Upper lobe of right lung (tissue), 1 donor: ENCODE measurements around the gene SEC14L3. TPM values are rescaled to one million over a fixed set of nuclear protein-coding genes. Genes with fewer than 3 reads are reported as not detected.

Experiments used
- ATAC-seq: fragments of 200-7000 bp; cut with Tn5 transposase; one replicate; pipeline ENCODE4 v1.9.1; 2020; ENCODE audit warnings: mild to moderate bottlenecking, moderate library complexity
- DNase-seq: peaks from one replicate; pipeline ENCODE4 v3.0.0-alpha.2; 2020
- H3K27ac ChIP-seq: fragments of 200-600 bp; one replicate; pipeline ENCODE4 v1.8.0; 2022
- H3K27me3 ChIP-seq: fragments of 200-600 bp; one replicate; pipeline ENCODE4 v1.8.0; 2022; ENCODE audit warnings: mild to moderate bottlenecking
- H3K36me3 ChIP-seq: fragments of 200-600 bp; one replicate; pipeline ENCODE4 v1.8.0; 2022
- H3K4me1 ChIP-seq: fragments of 200-600 bp; one replicate; pipeline ENCODE4 v1.8.0; 2022
- H3K4me3 ChIP-seq: fragments of 200-600 bp; one replicate; pipeline ENCODE4 v1.8.0; 2022; ENCODE audit warnings: mild to moderate bottlenecking
- H3K9me3 ChIP-seq: fragments of 200-600 bp; one replicate; pipeline ENCODE4 v1.8.0; 2022
- CTCF ChIP-seq: fragments of 200-600 bp; IDR thresholded peaks from one replicate; pipeline ENCODE4 v1.8.0; 2022; ENCODE audit warnings: antibody characterized with exemption
- intact Hi-C: fragments of 100-400 bp; cut with DNase I; formaldehyde crosslinking; loops from one replicate; pipeline ENCODE4 v1.11.0; 2022
- total RNA-seq: library from RNA; stranded (reverse); fragmentation: NEBNext Ultra II Directional; extraction: Animal tissue kit (Norgen Biotek cat#: 25700); gene quantifications from one replicate; pipeline ENCODE4 v1.2.1, GENCODE V29; 2021
- donor health status: DM: no; HTN: yes; CAD: no; lungs with severe emphysema.

SEC14L3 gene
- total RNA-seq, 1 donor from 2014 or later, result not detected

DNA sequence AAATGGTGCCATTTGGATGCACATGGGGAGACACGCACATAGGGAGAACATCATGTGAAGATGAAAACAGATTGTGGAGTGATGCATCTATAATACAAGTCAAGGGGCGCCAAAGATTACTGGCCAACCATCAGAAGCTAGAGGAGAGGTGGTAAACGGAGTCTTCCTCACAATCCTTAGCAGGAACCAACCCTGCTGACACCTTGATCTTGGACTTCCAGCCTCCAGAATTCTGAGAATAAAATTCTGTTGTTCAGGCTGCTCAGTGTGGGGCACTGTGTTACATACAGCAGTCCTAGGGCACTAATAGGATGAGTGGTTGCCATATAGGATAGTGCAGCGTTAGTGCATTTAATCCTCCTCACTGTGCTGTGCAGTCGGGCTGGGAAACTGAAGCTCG lies 41.6 kb upstream of the SEC14L3 start:
- DNase-seq, result no peak
- H3K4me3 ChIP-seq, result no peak overlapping the region
- no peak for TF ChIP-seq CTCF
- H3K9me3 ChIP-seq, result no peaks in the 10 kb centered on the region
- H3K36me3 ChIP-seq, result no peaks in the 10 kb centered on the region
- no peak overlapping the region for H3K27ac ChIP-seq
- no peaks in the 10 kb centered on the region for H3K27me3 ChIP-seq
- intact Hi-C loops, result no loop called here
- ATAC-seq, result no peak
- H3K4me1 ChIP-seq, result no peaks in the 10 kb centered on the region

GRCh38 chr22:30511911-30512310 lies 40.1 kb upstream of the SEC14L3 start:
- DNase-seq (no peak), ATAC-seq (no peak)
- Histone ChIP-seq H3K9me3 (no peaks in the 10 kb centered on the region), H3K4me3 (no peak overlapping the region), H3K27me3 (no peaks in the 10 kb centered on the region), H3K4me1 (no peaks in the 10 kb centered on the region), H3K27ac (no peak overlapping the region), H3K36me3 (no peaks in the 10 kb centered on the region)
- TF ChIP-seq CTCF, result no peak
- intact Hi-C loops, result no loop called here

DNA sequence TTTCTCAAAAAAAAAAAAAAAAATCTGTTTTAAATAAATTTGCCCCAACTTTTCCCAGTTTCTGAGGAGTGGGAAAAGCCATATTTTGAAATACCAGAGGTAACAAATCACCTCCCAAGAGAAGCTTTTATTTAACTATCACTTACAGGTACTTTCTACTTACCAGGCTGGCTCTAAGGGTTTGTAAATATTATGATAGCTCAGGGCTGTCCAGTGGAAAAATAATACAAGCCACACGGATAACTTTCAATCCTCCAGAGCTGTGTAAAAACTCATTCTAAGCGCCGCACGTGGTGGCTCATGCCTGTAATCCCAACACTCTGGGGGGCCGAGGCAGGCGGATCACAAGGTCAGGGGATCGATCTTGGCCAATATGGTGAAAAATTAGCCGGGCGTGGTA lies 39.3 kb upstream of the SEC14L3 start:
- TF ChIP-seq CTCF, result no peak
- Histone ChIP-seq H3K36me3 (no peaks in the 10 kb centered on the region), H3K4me3 (no peak overlapping the region), H3K27me3 (no peaks in the 10 kb centered on the region), H3K27ac (no peak overlapping the region), H3K4me1 (no peaks in the 10 kb centered on the region), H3K9me3 (no peaks in the 10 kb centered on the region)
- intact Hi-C loops, result no loop called here
- ATAC-seq (peak; percentile 70), DNase-seq (no peak)

DNA sequence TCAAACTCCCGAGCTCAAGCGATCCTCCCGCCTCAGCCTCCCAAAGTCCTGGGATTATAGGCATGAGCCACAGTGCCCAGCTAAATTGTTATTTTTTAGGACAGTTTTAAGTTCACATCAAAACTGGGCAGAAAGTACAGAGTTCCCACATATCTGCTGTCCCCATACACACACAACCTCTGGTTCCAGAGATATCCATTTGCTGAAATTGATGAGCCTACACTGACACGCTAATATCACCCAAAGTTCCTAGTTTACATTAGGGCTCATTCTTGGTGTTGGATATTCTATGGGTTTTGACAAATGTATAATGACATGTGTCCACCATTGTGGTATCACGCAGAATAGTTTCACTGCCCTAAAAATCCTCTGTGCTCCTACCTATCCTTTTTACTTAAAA lies 36.4 kb upstream of the SEC14L3 start:
- ATAC-seq (no peak), DNase-seq (no peak)
- Histone ChIP-seq H3K36me3 (no peaks in the 10 kb centered on the region), H3K9me3 (no peaks in the 10 kb centered on the region), H3K4me1 (no peaks in the 10 kb centered on the region), H3K27ac (no peak overlapping the region), H3K27me3 (peaks cover 16% of the 10 kb centered on the region), H3K4me3 (no peak overlapping the region)
- TF ChIP-seq CTCF, result no peak
- intact Hi-C loops, result no loop called here

DNA sequence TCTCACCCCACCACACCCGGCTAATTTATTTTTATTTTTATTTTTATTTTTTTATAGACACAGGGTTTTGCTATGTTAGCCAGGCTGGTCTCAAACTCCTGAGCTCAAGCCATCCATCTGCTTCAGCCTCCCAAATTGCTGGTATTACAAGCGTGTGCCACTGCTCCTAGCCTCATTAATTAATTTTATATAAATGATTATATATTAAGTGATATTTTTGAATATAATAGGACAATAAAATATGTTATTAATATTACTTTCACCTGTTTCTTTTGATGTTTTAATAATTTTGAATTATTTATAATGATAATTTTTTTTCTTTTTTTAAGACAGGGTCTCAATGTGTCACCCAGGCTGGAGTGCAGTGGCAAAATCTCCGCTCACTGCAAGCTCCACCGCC lies 35.9 kb upstream of the SEC14L3 start:
- TF ChIP-seq CTCF, result no peak
- no peaks in the 10 kb centered on the region for H3K4me1 ChIP-seq
- ATAC-seq, result no peak
- no peak overlapping the region for H3K4me3 ChIP-seq
- H3K27ac ChIP-seq, result no peak overlapping the region
- H3K9me3 ChIP-seq, result no peaks in the 10 kb centered on the region
- no peaks in the 10 kb centered on the region for H3K36me3 ChIP-seq
- peaks cover 16% of the 10 kb centered on the region for H3K27me3 ChIP-seq
- DNase-seq, result no peak
- intact Hi-C loops, result no loop called here

DNA sequence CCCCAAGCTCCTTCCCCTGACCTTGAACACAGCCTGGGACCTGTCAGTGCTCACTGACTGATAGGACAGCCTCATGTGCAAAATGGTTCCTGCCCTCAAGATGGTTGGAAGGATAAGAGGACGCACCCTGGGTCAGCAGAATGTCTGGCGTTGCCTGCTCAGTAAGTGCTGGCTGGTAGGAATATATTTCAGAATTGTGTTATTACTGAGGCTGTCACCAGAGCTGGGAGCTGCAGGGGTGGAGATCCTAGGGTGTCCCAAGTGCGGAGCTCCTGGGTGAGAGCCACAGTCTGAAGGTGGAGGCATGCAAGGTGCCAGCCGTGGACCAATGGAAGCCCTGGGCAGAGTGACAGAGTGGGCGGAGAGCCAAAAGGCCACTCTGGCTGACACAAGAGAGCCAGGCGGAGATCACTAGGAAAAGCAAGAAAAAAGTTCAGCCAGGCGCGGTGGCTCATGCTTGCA lies 34.7 kb upstream of the SEC14L3 start:
- peaks cover 25% of the 10 kb centered on the region for H3K27me3 ChIP-seq
- H3K36me3 ChIP-seq, result no peaks in the 10 kb centered on the region
- no peak for TF ChIP-seq CTCF
- no peaks in the 10 kb centered on the region for H3K4me1 ChIP-seq
- ATAC-seq (peak; percentile 65), DNase-seq (peak; percentile 83)
- intact Hi-C loops, result no loop called here
- H3K4me3 ChIP-seq, result no peak overlapping the region
- peak overlapping the region; percentile 3 for H3K27ac ChIP-seq
- H3K9me3 ChIP-seq, result no peaks in the 10 kb centered on the region
